HCT116 (cell line): ENCODE data around the gene CARD8.

ENCODE experiments used
- CBX3 ChIP-seq: IDR thresholded peaks from 2 replicates; pipeline ENCODE4 v1.6.1; 2012; ENCODE audit warnings: low read depth
- EZH2phosphoT487 ChIP-seq: fragments of 200-600 bp; IDR thresholded peaks from 2 replicates; pipeline ENCODE4 v1.6.1; 2018; ENCODE audit warnings: antibody characterized with exemption, borderline replicate concordance
- JUND ChIP-seq: IDR thresholded peaks from 2 replicates; pipeline ENCODE4 v1.6.1; 2012
- POLR2A ChIP-seq: IDR thresholded peaks from 2 replicates; pipeline ENCODE4 v1.7.0; 2011; ENCODE audit warnings: borderline replicate concordance; ENCODE audit not compliant: insufficient read depth, insufficient read length; ENCODE audit errors: extremely low read depth
- POLR2AphosphoS5 ChIP-seq: IDR thresholded peaks from 2 replicates; pipeline ENCODE4 v1.6.1; 2011; ENCODE audit warnings: mild to moderate bottlenecking, low read depth, low read length, moderate library complexity
- RAD21 ChIP-seq: IDR thresholded peaks from 2 replicates; pipeline ENCODE4 v1.6.1; 2012; ENCODE audit warnings: low read depth, mild to moderate bottlenecking
- SP1 ChIP-seq: IDR thresholded peaks from 2 replicates; pipeline ENCODE4 v1.6.1; 2012; ENCODE audit warnings: low read depth
- YY1 ChIP-seq: IDR thresholded peaks from 2 replicates; pipeline ENCODE4 v1.6.1; 2011; ENCODE audit warnings: low read length, low read depth, moderate library complexity, mild to moderate bottlenecking; ENCODE audit not compliant: insufficient replicate concordance; ENCODE audit errors: extremely low read depth
- ZFX ChIP-seq: fragments of 450-650 bp; IDR thresholded peaks from 2 replicates; pipeline ENCODE4 v1.6.1; 2017
- TF ChIP-seq, protein P1 (sequence below), 3 experiments: fragments of 200-600 bp in 1 of 3; sonication (generic) in 1 of 3; IDR thresholded peaks in 2 of 3; conservative IDR thresholded peaks in 1 of 3; 2 replicates each; pipeline ENCODE4 v1.5.1; 2012 to 2017; ENCODE audit warnings: low read depth in 2 of 3, low read length in 2 of 3, antibody characterized with exemption in 1 of 3, borderline replicate concordance in 1 of 3, control low read depth in 1 of 3, mild to moderate bottlenecking in 1 of 3, mixed read lengths in 1 of 3, mixed run types in 1 of 3, moderate library complexity in 1 of 3; ENCODE audit not compliant: insufficient read depth in 1 of 3
- TF ChIP-seq, protein P2 (sequence below): IDR thresholded peaks from 2 replicates; pipeline ENCODE4 v1.6.1; 2012

DNA sequence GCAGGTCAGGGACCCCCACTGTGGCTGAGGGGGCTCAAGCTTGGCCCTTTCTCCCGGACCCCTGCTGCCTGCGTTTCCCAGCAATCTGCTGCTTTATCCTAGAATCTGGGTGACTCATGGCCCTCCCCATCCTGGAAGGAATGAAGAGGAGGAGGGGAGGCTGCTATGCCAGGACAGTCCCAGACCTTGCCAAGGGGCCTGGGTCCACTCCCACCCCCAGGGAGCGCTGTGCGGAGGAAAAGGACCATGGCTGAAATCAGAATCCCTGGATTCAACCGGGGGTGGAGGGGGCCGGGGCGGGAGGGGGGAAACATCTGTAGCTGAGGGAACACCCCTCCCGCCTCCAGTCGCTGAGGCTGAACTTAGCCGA is 34.7 kb upstream of the CARD8 start:
- no peak for TF ChIP-seq SP1
- TF ChIP-seq, protein P1, sequence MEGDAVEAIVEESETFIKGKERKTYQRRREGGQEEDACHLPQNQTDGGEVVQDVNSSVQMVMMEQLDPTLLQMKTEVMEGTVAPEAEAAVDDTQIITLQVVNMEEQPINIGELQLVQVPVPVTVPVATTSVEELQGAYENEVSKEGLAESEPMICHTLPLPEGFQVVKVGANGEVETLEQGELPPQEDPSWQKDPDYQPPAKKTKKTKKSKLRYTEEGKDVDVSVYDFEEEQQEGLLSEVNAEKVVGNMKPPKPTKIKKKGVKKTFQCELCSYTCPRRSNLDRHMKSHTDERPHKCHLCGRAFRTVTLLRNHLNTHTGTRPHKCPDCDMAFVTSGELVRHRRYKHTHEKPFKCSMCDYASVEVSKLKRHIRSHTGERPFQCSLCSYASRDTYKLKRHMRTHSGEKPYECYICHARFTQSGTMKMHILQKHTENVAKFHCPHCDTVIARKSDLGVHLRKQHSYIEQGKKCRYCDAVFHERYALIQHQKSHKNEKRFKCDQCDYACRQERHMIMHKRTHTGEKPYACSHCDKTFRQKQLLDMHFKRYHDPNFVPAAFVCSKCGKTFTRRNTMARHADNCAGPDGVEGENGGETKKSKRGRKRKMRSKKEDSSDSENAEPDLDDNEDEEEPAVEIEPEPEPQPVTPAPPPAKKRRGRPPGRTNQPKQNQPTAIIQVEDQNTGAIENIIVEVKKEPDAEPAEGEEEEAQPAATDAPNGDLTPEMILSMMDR (IDR thresholded peaks at IDR 0.05 in 2 of 3, conservative IDR thresholded peaks at IDR 0.05 in 1 of 3; ENCODE audit: borderline replicate concordance in 1 of 3, insufficient read depth in 1 of 3, low read depth in 2 of 3, low read length in 2 of 3) = no peak
- no peak for TF ChIP-seq POLR2A
- TF ChIP-seq JUND = no peak
- no peak for TF ChIP-seq POLR2AphosphoS5
- TF ChIP-seq ZFX = no peak
- no peak for TF ChIP-seq RAD21
- no peak for TF ChIP-seq YY1
- TF ChIP-seq CBX3 = no peak
- TF ChIP-seq, protein P2, sequence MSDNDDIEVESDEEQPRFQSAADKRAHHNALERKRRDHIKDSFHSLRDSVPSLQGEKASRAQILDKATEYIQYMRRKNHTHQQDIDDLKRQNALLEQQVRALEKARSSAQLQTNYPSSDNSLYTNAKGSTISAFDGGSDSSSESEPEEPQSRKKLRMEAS = no peak
- TF ChIP-seq EZH2phosphoT487 = no peak
